PC-3 (cell line): ENCODE results near the gene ARSG.

Experiments
- CTCF ChIP-seq: fragments of 300-600 bp; sonication (generic); conservative IDR thresholded peaks from 2 replicates; pipeline ENCODE4 v1.5.1; 2017; ENCODE audit warnings: antibody characterized with exemption, low read depth, mild to moderate bottlenecking, low read length
- EZH2 ChIP-seq: fragments of 300-600 bp; sonication (generic); IDR thresholded peaks from one replicate; pipeline ENCODE4 v1.6.1; 2017; ENCODE audit warnings: antibody characterized with exemption, mild to moderate bottlenecking, low read length; ENCODE audit not compliant: unreplicated experiment

- TF ChIP-seq EZH2 (no peak), CTCF (no peak)
Measured at GRCh38 chr17:68346448-68346847, 55.2 kb downstream of the ARSG start.
